ENCODE results near the gene BCOR. TPM values are rescaled to one million over a fixed set of nuclear protein-coding genes. Genes with fewer than 3 reads are reported as not detected.

Gene BCOR
- total and polyA plus RNA-seq, 9 of the 15 experiments (the other 6 are each of a cell fraction or from before 2014, with no cell fraction given), result 27.5 to 113 (median 37.6) TPM

GRCh38 chrX:40012868-40013265, 84.9 kb downstream of the BCOR start:
- Histone ChIP-seq H3K36me3 (ENCODE audit: control insufficient read depth, insufficient read depth, low read length) (no peaks in the 10 kb centered on the region), H3K4me3 (peak overlapping the region; percentile 59; the same call in 1 of the 2 replicates), H3K27ac (ENCODE audit: extremely low read depth, low read depth, low read length) (peak overlapping the region; percentile 92), H3K9ac (ENCODE audit: insufficient read depth in 1 of 2, low read depth in 2 of 2, low read length in 2 of 2) (peak overlapping the region; percentile 73 to 94), H3K9me1 (ENCODE audit: control insufficient read depth, insufficient read depth, low read length) (no peaks in the 10 kb centered on the region), H3K27me3 (ENCODE audit: control insufficient read depth in 2 of 2, insufficient read depth in 2 of 2, low read length in 2 of 2) (no peaks in the 10 kb centered on the region), H3K4me1 (replicated peaks in 1 of 2; ENCODE audit: control insufficient read depth in 2 of 2, insufficient read depth in 2 of 2, low read length in 2 of 2) (peaks cover 0 to 38% of the 10 kb centered on the region in 2 experiments; a peak in 3 of 5 replicates), H3K79me2 (ENCODE audit: control insufficient read depth, insufficient read depth, low read length) (no peaks in the 10 kb centered on the region; the same call in 2 of the 3 replicates), H3K4me2 (ENCODE audit: insufficient read depth, low read length) (peak overlapping the region; percentile 76), H3K9me3 (replicated peaks; ENCODE audit: control insufficient read depth, insufficient read depth, low read depth, low read length) (no peaks in the 10 kb centered on the region; the same call in 1 of the 2 replicates), H2AFZ (ENCODE audit: low read depth, low read length) (peak overlapping the region; percentile 81), H4K20me1 (replicated peaks; ENCODE audit: control insufficient read depth, insufficient read depth, low read length) (no peaks in the 10 kb centered on the region)
- FAIRE-seq (no peak), DNase-seq (ENCODE audit: extremely low read depth in 1 of 4, low spot score in 3 of 4) (no peak), ATAC-seq (no peak; the same call in 2 of the 3 replicates)
- 0 out of 2 replicates have a peak, but pooled peaks have one; percentile 8 for TF ChIP-seq ARID1B (IDR thresholded peaks at IDR 0.05)
- TF ChIP-seq MBD1 (CRISPR knock-in tag; IDR thresholded peaks at IDR 0.05), result 0 out of 2 replicates have a peak, but pooled peaks have one; percentile 7
- peak; percentile 21 for TF ChIP-seq FIP1L1 (IDR thresholded peaks at IDR 0.05; ENCODE audit: low read depth, low read length, poor library complexity, severe bottlenecking)
- TF ChIP-seq DDX20 (tag; IDR thresholded peaks at IDR 0.05; ENCODE audit: low read depth), result no peak
- no peak for TF ChIP-seq ZBTB26 (CRISPR knock-in tag; IDR thresholded peaks at IDR 0.05)
- no TSS peak for BruUV-seq (replicated peaks)
- in situ Hi-C loops (cut with MboI) (no loop called here), intact Hi-C loops (cut with micrococcal nuclease) (loop anchor here (10.0 kb wide), 2 partner anchors 82 to 162 kb away; partner anchors contain the start of gene BCOR)
- POLR2A ChIA-PET, result interaction anchor here (0.6 to 0.9 kb wide), 3 partner anchors 10 to 294 kb away, joined by 3 to 4 read pairs (median 3); no protein-coding TSS in a partner anchor
- WGBS (ENCODE audit: insufficient coverage, low coverage, missing lambda C conversion rate), result 59% methylated on average over 13 of the region's 35 CpGs
- CTCF ChIA-PET (ENCODE audit: low intra/inter-chr PET ratio), result no interaction called here
